Right renal pelvis (tissue), 4 donors: ENCODE results near the gene PTPN12. TPM values are rescaled to one million over a fixed set of nuclear protein-coding genes. Genes with fewer than 3 reads are reported as not detected.

Source experiments
- DNase-seq, 4 donors: peaks; one replicate each; pipeline ENCODE4 v3.0.0-alpha.2; 2013; ENCODE audit warnings: low read depth in 4 of 4, low spot score in 3 of 4, missing footprints in 1 of 4
- polyA plus RNA-seq, 4 donors: library from polyadenylated mRNA; unstranded; fragments of 120-200 nt; gene quantifications; one replicate each; pipeline ENCODE4 v1.2.1, GENCODE V29; 2013; ENCODE audit not compliant: insufficient read length in 4 of 4

The PTPN12 gene
- polyA plus RNA-seq, 4 donors = 77.6 to 115 (median 102) TPM

DNA sequence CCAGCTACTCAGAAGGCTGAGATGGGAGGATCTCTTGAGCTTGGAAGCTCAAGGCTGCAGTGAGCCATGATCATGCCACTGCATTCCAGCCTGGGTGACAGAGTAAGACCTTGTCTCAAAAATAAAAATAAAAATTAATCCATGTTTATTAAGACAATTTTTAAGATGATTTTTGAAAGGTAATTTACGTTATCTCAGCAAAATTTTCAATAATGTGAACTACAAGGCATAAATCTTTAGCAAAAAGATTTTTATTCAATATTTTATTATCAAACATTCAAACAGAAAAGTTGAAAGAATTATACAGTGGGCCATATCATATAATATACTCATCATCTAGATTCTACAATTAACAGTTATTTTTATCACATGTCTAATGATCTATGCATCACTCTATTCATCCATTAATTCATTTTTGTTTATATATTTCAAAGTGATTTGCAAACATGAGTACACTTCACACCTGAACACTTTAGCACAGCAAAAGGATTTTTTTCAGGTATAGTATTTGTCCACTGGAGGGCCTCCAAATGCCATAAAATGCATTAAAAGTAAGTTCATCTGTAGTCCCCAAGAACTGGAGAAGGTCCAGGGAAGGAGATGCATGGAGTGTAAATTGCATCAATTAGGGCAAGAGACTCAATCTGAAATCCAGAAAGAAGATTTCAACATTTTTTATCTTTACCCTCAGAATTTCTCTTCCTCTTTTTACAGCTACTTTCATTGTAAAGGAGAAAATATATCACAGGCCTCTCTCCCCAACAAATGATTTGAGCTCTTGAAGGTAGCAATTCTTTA is 120.5 kb downstream of the PTPN12 start:
- DNase-seq = peak; percentile 18 to 47 (median 32)

DNA sequence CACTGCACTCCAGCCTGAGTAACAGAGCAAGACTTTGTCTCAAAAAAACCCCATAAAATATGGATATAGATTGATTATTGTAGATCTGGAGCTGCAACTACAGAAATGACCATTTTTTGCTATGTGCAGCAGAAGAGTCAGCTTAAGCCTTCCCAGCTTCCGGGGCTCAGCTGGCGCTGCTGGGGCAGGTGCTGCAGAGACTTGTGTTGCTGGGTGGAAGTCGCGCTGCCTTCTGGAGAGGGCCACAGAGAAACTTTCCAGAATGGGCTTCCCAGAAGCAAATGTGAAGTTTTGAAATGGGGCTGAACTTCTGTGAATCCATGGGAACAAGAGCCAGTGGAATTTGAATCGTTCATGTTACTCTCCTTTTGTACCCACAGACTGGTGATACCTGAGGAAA is 121.8 kb downstream of the PTPN12 start:
- DNase-seq = no peak

DNA sequence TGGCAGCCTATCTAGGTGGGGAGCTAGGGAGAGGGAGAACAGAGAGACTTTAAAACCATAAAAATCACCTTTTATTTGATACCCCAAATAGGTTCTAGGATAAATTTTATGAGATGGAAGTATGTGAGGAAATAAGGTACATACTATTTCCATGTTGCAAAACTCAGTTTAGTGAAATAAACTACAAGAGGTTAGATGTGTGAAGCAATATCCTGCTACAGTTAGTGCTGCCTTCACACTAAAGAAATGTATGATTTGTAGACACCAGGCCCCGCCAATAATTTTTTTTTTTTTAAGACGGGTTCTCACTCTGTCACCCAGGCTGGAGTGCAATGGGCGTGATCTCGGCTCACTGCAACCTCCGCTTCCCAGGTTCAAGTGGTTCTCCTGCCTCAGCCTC is 124.7 kb downstream of the PTPN12 start:
- DNase-seq = no peak

DNA sequence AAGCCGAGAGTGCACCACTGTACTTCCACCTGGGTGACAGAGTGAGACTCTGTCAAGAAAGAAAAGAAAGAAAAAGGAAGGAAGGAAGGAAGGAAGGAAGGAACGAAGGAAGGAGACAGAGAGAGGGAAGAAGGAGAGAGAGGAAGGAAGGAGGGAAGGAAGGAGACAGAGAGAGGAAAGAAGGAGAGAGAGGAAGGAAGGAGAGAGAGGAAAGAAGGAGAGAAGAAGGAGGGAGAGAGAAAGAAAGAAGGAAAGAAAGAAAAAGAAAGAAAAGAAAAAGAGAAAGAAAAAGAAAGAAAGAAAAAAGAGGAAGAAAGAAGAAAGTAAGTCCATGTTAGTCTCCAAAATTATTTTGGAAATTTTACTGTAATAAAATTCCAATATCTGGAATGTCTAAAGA is 125.8 kb downstream of the PTPN12 start:
- no peak for DNase-seq

DNA sequence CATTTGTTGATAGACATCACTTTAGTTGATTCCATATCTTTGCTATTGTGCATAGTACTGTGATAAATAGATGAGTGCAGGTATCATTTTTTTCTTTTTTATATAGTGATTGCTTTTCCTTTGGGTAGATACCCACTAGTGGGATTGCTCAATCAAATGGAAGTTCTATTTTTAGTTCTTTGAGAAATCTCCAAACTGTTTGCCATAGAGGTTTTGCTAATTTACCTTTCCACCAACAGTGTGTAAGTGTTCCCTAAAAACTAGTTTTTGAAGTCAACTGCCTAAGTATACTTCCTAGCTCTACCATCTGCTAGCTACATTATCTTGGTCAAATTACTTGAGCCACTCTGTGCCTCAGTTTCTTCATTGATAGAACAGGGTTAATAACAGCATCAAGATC is 127.6 kb downstream of the PTPN12 start:
- no peak for DNase-seq

DNA sequence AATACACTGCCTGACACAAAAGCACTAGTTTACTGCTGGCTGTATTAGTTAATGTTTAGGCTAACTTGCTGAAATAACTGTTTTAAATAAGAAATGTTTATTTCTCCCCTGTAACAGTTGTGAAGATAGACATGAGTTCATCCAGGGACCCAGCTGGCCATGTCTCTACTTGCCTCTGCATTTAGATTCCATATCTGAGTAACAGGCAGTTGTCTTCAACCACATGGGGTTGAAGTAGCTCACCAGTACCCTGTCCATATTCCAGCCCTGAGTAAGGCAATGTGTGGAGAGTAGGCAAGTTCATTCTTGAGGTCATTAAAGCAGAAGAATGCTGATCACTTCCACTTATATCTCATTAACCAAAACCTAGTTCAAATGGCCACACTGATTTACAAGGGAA is 128.1 kb downstream of the PTPN12 start:
- no peak for DNase-seq

DNA sequence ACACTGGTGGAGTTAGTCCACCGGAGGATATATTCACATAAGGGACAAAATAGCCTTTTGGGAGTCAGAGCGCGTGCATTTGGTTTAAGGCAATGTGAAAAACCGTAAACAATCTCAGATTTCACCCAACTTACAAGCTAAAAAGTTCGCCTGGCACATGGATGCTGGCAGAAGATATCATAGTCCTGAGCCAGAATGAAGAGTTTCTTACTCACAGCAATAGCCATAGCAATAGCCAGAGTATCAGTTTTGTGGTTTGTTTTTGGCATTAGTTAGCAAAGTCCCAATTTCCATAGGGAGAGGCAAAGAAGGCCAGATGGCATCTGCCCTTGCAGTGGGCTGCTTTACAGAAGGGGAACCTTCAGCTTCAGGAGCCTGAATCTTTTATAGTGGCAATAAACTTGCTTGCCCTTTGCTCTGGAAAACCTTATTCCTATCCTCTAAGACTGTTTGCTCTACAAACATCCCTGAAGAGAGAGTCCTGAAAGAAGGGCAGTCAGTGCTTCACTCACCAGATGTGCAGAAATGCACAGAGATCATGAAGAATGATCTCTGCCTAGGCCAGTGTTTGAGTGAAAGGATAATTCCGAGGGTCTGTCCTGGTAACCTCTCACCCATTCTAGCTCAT is 130.5 kb downstream of the PTPN12 start:
- no peak for DNase-seq

DNA sequence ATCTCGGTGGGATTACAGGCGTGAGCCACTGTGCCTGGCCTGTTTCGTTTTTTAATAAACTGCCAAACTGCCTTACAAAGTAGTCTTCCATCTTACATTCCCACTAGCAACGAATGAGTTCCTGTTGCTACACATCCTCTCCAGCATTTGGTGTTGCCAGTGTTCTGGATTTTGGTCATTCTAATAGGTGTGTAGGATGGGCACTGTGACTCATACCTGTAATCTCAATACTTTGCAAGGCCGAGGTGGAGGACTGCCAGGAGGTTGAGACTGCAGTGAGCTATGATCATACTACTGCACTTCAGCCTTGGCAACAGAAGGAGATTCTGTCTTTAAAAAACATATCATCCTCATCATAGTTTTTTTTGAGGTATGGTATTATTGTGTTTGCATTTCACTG is 137.8 kb downstream of the PTPN12 start:
- no peak for DNase-seq

DNA sequence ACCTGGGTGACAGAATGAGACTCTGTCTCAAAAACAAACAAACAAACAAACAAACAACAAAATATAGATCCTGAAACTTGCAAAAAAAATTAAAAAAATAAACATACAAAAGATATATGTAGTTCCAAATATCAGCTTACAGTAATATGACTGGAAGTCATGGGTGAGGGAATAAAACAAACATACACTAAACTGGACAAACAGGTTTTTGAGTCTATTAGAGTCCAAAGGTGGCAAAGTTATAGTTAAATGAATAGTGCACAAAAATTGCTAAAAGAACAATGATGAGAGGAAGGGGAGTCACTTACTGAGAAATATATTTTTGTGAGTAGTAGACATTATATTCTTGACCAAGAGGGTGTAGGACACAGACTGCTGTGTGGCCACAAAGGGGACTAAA is 142.5 kb downstream of the PTPN12 start:
- no peak for DNase-seq

DNA sequence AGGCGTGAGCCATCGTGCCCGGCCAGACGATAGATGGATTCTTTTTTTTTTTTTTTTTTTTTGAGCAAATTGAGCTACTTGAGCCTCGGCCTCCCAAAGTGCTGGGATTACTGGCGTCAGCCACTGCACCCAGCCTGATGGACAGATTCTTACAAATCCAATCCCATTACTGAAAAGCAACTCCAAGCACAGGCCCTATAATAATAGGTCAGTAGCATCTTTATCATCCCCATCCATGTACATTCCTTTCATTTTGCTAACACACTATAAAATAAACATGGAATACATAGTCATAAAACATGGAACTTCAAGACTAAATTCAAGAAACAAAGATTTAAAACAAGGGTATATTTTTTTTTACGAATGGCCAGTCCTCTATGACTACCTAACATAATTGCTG is 143.2 kb downstream of the PTPN12 start:
- DNase-seq = no peak

DNA sequence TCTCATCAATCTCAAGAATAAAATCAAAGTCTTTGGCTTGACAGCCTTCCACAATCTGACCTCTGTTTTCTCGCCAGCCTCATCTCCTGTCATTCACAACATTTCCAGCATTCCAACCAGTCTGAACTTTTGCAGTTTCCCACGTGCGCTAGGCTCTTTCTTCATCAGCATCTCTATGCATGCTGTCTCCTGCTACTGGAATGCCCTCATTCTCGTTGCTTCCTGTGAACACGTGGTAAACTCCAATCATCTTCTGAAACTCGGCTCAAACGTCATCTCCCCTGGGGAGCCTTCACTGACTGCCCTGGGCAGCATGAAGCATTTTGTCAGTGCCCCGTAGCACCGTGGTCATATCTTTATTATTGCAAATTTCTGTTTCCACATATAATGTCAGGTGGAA is 146.9 kb downstream of the PTPN12 start:
- DNase-seq = no peak

DNA sequence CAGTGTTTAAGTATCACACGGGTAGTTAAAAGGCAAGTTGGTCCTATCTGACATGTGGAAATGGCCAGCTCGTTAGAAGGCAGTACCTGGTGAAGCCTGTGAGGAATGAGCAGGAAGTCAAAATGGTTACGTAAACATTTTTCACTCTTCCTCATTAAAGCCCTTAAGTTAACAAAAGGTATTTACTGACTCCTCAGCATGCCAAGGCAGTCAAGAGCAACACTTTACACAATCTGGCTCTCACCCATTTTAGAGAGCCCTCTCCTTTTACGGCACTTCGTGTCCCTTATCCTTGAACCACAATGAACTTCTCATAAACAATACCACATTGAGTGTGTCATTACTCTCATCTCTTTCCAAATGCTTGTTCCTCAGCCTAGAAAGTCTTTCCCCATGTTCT is 148.1 kb downstream of the PTPN12 start:
- DNase-seq = no peak

DNA sequence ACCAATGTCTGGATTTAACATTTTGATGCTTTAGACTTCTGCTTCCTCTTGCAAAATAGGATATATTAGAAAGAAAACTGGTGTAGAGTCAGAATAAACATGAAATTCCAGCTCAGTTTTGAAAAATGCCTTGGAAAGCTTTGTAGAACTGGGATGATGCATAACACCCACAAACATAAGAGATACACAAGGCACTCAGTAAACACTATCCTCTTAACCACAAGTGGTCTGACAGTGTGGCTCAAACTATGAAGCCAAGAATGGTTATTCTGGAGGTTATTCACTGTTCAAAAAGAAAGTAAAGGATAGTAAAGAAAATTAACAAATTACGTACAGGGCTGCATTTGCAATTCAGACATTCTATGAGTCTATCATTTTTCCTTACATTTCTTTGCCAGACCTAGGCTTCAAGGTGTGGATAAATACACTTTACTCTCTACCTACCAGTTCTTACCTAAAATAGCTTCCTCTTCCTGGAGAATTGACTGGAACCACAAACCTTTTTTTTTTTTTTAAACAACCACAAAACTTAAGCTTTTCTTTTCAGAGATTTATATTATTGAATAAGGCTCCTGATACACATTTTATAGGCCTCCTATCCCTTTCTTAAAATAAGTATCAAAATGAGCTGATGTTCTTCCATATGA is 150.1 kb downstream of the PTPN12 start:
- no peak for DNase-seq

DNA sequence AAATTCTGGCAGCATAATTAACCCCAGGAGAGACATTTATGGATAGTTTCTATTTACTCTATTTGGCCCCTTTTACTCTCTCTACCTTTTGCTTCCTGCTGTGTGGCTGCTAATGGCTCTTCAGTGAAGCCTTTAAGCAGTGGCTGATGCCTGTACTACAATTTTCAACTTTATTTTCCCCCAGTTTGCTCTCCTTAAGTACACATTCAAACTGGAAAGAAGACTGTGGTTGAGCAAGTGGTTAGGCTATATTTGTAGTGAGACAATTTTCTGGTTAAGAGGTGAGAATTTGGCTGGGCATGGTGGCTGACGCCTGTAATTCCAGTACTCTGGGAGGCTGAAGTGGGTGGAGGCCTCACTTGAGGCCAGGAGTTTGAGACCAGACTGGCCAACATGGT is 150.7 kb downstream of the PTPN12 start:
- no peak for DNase-seq

Other genes starting within 250 kb of the PTPN12 start
- 10 to 100 TPM in 3 of 4 donors, 1 to 10 TPM in 1; 7.8 to 12.4 (median 11.0) TPM for gene GSAP, start 120.9 kb upstream of the PTPN12 start, polyA plus RNA-seq
- 10 to 100 TPM; 28.4 to 37.0 (median 32.2) TPM for gene RSBN1L, start 159.2 kb downstream of the PTPN12 start, polyA plus RNA-seq